ENCODE measurements around the gene LOXHD1.
A peak's percentile ranks its signal among the peaks of the same experiment; 100 is the strongest.

The LOXHD1 gene

GRCh38 chr18:46625069-46625468 is 32.0 kb downstream of the LOXHD1 start:
- no peak for DNase-seq (ENCODE audit: low read depth)

GRCh38 chr18:46624127-46624526 is 32.9 kb downstream of the LOXHD1 start:
- DNase-seq (ENCODE audit: low read depth) = peak; percentile 13

GRCh38 chr18:46623541-46623940 is 33.5 kb downstream of the LOXHD1 start:
- DNase-seq (ENCODE audit: low read depth) = peak; percentile 5

- no peak for DNase-seq (ENCODE audit: low read depth)
Measured at GRCh38 chr18:46622999-46623398, 34.0 kb downstream of the LOXHD1 start.

- no peak for DNase-seq (ENCODE audit: low read depth)
Measured at GRCh38 chr18:46622451-46622850, 34.6 kb downstream of the LOXHD1 start.

GRCh38 chr18:46621871-46622270 is 35.1 kb downstream of the LOXHD1 start:
- DNase-seq (ENCODE audit: low read depth) = no peak

- DNase-seq (ENCODE audit: low read depth) = no peak
Measured at GRCh38 chr18:46621111-46621766, 35.8 kb downstream of the LOXHD1 start.

GRCh38 chr18:46619559-46619958 is 37.5 kb downstream of the LOXHD1 start:
- no peak for DNase-seq (ENCODE audit: low read depth)

- DNase-seq (ENCODE audit: low read depth) = no peak
Measured at GRCh38 chr18:46615720-46616119, 41.3 kb downstream of the LOXHD1 start.

GRCh38 chr18:46609048-46609447 is 48.0 kb downstream of the LOXHD1 start:
- no peak for DNase-seq (ENCODE audit: low read depth)

GRCh38 chr18:46607926-46608325 is 49.1 kb downstream of the LOXHD1 start:
- DNase-seq (ENCODE audit: low read depth) = no peak

GRCh38 chr18:46601141-46601805 is 55.7 kb downstream of the LOXHD1 start:
- no peak for DNase-seq (ENCODE audit: low read depth)

GRCh38 chr18:46596119-46596518 is 60.9 kb downstream of the LOXHD1 start:
- DNase-seq (ENCODE audit: low read depth) = no peak

GRCh38 chr18:46591783-46592391 is 65.1 kb downstream of the LOXHD1 start:
- no peak for DNase-seq (ENCODE audit: low read depth)

GRCh38 chr18:46590103-46590502 is 66.9 kb downstream of the LOXHD1 start:
- no peak for DNase-seq (ENCODE audit: low read depth)

- DNase-seq (ENCODE audit: low read depth) = no peak
Measured at GRCh38 chr18:46588971-46589660, 67.9 kb downstream of the LOXHD1 start.

- DNase-seq (ENCODE audit: low read depth) = no peak
Measured at GRCh38 chr18:46587600-46587999, 69.4 kb downstream of the LOXHD1 start.

- DNase-seq (ENCODE audit: low read depth) = no peak
Measured at GRCh38 chr18:46583711-46584110, 73.3 kb downstream of the LOXHD1 start.

- DNase-seq (ENCODE audit: low read depth) = no peak
Measured at GRCh38 chr18:46581648-46582047, 75.4 kb downstream of the LOXHD1 start.

- no peak for DNase-seq (ENCODE audit: low read depth)
Measured at GRCh38 chr18:46578987-46579386, 78.0 kb downstream of the LOXHD1 start.

- no peak for DNase-seq (ENCODE audit: low read depth)
Measured at GRCh38 chr18:46577546-46577945, 79.5 kb downstream of the LOXHD1 start.

GRCh38 chr18:46575851-46576250 is 81.2 kb downstream of the LOXHD1 start:
- DNase-seq (ENCODE audit: low read depth) = no peak

- DNase-seq (ENCODE audit: low read depth) = no peak
Measured at GRCh38 chr18:46574743-46575115, 82.3 kb downstream of the LOXHD1 start.

Measured in activated T-cell treated with anti-CD3 and anti-CD28 coated beads for 24 hours (primary cell).